COLO829 (cell line): Measurements from ENCODE around the gene TEC.

Experiments
- DNase-seq: peaks from one replicate; pipeline ENCODE4 v3.0.0; 2012; ENCODE audit warnings: low spot score

Gene TEC

DNA sequence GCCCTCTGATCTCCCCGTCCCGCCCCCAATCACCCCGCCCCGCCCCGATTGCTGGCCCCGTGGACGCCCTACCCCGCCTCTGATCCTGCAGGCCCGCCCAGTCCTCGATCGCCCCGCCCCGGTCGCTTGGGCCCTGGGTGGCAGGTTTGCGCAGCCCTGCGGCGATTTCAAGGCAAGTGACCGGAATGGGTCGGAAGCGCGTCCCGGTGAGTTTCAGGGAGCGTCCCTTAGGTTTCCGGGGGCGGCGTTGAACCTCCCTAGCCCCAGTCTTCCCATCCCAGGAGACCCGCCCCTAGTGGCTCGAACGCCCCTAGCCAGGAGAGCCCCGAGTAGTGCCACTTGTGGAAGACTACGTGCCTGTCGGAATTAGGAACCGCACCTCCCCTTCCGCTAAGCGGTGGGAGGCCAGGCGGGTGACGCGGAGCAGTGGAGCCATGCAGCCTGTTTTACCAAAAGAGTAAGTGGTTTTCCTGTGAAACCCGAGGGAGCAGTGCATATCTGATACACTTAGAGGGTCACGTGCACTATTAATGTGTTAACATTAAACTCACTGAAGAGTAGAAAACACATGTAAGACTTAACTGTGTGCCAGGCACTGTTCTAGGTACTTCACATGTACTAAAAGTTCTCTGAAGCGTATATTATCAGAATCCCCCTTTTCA is 354 bp upstream of the TEC start:
- DNase-seq: peak; percentile 89

DNA sequence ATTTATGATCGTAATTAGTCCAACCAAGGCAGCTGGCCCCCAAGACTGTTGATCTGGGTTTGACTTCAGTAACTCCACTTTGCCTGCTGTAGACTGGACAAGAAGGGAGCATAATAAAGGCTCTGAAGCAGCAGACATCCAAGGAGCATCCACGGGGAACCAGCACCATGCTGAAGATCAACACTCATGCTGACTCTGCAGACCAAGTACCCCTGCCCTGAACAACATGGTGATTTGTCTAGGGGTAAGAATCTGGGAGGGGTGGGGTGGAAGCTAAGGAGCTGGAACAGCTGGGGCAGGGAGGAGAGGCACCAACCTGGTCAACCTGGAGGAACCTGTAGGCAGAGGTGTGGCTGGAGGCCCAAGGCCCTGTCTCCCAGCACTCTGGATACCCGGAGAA is 2.1 kb downstream of the TEC start:
- DNase-seq: no peak

DNA sequence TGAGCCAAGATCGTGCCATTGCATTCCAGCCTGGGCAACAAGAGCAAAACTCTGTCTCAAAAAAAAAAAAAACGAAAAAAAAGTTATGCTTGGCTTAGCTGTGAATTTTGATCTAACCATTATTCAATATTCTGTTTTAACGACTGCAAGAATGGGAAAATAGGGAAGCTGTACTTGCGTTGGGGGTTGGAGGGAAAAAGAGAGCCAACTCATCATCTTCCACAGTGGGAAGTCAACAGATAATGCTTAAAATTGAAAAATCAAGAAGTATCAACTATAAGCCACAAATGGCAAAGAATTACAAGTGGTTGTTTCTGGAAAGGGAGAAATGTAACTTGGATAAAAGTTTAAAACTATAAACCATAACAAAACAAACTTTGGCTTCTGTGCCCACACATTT is 2.9 kb downstream of the TEC start:
- DNase-seq: no peak

DNA sequence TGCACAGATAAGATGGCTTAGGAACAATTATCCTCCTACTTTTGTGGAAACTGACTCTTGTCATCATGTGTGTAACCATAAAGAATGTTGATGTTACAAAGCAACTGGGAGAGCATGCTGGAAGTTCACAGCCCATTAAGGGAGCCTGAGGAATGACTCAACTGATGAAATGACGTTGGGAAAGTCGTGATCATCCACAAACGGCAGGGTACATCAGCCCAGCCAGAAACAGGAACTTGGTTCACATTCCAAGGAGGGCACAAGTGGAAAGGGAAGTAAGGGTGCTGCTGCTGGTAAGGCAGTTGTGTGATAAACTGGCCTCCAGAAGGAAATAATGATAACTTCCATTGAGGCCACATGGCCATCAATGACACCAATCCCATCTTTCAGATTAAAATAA is 6.7 kb downstream of the TEC start:
- DNase-seq: no peak

DNA sequence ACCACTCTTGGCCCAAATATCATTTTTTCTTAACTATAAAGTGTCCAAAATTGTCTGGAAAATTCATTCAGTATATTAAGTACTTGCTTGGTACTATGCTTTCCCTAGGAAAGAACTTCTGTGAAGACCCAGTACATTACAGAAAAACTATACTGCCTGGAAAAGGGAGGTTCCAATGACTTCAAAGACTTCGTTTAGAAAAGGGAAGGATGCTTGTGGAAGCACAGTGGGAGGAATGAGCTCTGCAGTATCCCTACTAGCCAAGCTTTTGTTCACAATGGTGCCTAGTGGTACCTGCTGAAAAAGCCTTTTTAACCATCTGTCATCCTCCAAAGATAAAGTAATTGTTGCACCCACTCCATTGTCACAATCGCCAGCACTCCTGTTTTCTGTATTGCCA is 7.2 kb downstream of the TEC start:
- DNase-seq: no peak

DNA sequence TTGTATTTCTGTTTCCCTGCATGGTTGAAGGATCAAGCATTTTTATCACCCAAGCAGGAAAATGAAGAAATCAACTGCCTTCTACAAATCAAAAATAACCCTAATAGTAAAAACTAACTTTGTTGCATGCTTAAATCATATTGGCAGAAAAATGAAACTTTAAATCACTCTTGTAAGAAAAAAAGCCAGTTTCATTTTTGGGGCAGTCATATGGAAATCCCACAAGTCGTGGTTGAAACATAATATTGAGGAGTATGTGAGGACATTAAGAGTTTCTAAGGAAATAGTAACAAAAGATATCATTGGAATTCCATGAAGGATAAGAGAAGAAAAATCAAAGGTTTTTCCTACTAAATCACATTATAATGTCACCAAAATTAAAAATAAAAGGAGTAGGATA is 8.4 kb downstream of the TEC start:
- DNase-seq: no peak

DNA sequence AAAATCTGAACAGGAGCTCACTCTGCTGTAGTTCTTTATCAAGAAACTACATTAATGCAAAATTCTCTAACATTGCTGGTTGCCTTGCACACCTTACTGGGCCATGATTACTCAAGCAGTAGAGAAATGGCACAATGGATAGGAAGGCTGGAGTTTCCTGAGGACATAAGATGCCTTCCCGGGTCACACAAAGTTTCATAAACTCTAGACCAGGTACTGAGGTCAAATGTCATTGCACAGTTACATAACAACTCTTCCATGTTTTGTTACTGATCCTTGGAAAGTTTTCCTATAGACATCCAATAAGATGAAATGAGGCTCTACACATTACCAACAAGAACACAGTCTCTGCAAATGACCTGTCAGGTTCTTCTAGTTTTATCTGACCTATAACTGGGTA is 9.9 kb downstream of the TEC start:
- no peak for DNase-seq

DNA sequence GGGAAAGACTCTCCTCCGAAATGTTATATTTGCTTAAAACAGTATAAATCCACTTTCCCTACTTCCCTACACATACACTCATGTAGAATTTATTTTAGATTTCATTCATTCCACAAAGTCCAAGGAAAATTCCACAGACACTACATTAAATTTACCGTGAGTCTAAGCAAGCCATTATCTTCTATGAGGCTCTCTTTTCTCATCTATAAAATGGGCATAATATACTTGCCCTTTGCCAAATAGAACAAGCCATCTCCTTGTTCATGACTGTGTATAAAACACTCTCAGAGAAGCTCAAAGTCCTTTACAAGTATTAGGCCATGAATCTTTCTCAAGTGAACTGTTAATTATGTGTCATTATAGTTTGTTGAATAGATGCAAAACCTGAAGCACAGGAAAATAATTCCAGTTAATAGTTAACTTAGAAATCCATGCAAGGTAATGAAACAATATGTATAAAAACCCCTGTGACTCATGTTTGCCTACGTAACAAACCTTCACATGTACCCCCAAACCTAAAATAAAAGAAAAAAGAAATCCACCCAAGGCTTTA is 10.7 kb downstream of the TEC start:
- no peak for DNase-seq

DNA sequence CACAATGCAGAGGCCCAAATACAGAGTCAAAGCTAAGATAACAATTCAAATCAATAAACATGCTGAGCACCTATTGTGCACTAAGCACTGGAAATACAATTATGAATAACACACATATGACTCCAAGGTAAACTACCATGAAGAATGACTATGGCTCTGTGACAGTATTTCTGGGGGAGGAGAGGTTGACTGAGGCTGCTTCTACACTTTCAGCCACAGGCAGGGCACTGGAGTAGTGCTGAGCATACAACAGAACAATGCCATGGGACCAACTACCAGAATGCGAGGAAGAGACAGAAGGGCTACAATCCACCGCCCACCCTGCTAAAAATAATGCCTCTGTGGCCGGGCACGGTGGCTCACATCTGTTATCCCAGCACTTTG is 13.7 kb downstream of the TEC start:
- DNase-seq: no peak

DNA sequence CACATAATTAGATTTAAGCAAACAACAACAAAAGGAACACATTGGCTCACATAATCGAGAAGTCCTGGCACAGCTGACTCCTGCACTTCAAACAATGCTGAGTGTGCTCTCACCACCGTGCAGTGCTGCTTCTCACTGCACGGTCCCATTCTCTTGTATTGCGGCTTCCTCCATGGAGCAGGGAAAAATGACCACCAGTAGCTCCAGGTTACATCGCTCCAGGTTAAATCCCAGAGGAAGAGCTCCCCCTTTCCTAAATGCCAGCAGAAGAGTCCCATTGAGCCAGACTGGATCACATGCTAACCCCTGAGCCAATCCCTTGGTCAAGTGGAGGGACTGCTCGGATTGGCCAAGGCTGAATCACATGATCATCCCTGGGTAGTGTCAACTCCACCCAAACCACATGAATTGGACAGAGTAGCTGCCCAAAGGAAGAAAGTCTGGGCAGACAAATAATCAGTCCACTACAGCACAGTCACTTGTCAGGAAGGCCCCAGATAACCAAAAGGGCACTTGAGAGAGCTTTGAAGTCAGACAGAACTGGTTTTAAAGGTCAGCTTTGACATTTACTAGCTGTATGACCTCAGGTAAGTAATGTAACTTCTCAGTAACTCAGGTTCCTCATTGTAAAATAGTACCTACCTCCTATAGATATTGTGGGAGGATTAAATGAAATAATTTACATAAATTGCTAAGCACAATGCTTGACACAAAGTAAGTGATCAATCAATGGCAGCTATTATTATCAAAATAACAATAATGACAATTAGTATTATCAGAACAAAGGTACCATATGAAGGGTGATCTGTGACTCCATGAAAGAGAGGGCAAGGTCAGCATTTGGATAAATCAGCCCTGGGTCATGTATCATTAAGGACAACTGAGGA is 14.3 kb downstream of the TEC start:
- DNase-seq: no peak

DNA sequence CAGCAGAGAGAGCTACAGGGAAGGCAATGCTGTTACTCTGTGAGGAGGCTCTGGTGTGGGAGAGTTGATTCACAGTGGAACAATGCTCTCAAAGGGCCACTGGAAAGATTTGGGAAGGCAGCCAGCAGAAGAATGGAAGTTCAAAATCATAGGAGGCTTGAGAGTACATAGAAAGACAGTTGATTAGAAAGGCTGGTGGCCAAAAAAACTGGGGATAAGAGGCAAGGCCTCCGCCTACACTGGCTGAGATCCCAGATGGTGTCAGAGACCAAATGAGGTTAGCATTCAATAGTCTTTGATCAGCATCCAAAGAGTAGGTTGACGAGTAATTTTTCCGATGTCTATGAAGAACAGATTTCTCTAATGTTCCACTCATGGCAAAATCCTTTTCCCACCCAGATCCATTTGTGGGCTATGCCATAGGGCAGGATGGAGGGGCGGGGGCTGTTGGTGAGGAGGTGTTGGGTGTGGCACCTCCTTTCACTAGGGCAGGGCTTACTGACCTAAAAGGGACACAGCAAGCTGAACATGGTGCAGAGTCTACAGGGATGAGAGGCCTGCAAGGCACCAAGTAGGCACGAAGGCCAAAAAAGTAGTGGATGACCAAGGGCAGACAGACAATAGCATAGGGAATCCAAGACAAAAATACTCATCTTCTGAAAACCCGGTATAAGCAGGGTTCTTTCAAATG is 15.1 kb downstream of the TEC start:
- no peak for DNase-seq

DNA sequence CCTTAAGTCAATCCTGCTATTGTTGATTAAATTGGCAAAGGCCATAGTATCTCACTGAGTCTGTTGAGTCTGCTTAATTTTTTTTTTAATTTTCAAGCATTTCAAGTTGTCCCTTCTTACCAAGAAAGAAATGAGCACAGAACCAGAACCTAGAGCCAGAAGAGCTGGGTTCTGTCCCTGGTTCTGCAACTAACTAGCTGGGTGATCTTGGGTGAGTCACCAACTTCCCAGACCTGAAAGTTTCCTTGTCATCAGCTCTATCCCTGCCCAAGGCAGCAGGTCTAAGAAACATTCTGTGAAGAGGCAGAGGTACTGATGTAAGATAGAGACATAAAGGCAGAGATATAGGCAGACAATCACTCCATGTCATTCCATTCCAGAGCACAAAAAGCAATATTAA is 17.3 kb downstream of the TEC start:
- DNase-seq: no peak

DNA sequence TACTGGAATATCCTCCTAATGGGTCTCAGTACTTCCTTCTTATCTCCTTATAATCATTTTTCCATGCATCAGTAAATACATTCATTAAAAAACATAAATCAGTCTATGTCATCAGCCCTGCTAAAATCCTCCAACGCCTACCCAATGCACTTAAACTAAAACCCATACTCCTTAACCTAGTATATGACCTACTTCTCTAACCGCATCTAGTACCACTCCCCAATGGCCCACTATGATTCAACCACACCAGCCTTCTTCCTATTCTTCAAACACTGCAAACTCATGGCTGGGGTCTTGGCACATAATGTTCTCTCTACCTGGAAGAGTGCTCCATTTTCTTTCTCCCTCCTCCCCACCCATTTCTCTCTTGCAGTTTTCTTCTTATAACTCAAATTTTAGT is 18.7 kb downstream of the TEC start:
- DNase-seq: no peak

DNA sequence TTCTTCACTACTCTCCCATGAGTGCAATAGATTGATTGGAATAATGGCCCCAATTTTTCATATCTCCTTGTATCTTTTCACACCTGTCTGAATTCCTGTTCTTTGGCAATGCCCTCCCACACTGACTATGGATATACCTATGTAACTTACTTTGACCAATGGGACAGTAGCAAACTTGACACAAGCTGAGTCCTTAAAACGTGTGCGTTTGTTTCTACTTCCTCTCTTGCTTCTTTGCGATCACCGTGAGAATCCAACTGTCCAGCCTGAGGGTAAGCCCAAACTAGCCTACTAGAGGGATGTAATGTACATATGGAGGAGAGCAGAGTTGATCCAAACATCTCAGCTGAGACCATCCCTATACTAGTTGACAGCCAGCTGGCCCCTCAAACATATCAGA is 19.3 kb downstream of the TEC start:
- DNase-seq: no peak

DNA sequence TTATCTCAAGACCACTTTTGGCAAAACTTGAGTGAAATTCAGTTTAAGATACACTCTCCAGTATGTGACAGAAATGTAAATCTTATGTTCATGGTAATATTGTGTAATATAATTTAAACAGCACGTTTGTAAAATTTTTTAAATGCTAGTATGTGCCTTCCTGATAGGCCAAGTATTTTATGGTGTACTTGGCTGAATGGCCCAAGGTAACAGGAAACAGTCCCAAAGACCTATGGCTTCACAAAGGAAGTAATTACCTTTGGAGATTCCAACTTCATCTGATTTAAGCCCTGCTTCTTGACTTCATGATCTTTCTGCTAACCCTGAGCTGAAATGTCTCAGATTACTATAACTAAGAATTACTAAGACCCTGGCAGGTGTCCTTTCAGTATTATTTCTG is 20.3 kb downstream of the TEC start:
- DNase-seq: no peak

DNA sequence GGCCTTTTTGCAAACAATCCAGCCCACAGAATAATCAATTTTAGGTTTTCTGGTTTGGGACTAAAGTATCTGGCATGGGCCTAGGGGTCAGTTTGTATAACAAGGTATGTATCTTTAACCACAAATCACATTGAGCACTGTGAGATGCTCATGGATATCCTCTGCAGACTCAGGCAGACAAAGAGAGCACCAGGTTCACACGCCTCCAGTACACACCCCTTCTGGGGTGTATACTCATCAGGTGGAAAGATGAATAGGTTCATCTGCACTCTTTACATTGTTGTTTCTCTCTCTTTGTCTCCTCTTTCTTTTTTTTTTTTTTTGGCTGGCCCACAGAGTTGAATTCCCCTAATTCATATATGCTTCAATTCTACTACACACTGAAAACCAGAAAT is 21.1 kb downstream of the TEC start:
- no peak for DNase-seq

DNA sequence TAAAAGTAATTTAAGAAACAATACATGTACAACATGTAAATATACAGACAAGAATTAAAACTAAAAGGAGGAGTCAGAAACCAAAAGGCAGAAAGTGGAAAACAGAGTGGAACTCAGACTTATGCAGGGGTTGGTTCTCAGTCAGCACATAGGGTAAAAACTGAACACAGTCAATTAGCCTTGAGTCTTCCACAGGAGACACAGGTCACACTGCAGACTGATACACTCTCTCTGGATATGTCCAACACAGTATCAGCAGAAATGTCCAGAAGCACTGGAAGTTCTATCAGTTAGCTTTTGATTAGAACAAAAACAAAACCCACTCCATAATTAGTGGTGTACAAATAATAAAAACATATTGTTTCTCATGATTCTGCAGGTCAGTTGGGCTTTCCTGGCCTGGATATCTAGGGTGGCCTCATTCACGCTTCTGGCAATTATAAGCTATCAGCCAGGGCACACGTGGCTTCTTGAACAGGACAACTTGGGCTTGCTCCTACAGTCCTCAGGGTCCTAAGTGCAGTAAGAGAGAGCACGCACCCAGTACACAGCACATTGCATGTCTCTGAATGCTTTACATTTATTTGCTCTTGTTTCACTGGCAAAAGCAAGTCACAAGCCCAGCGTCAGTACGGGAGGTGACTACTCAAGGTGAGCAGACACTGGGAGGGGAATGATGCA is 21.6 kb downstream of the TEC start:
- DNase-seq: no peak

DNA sequence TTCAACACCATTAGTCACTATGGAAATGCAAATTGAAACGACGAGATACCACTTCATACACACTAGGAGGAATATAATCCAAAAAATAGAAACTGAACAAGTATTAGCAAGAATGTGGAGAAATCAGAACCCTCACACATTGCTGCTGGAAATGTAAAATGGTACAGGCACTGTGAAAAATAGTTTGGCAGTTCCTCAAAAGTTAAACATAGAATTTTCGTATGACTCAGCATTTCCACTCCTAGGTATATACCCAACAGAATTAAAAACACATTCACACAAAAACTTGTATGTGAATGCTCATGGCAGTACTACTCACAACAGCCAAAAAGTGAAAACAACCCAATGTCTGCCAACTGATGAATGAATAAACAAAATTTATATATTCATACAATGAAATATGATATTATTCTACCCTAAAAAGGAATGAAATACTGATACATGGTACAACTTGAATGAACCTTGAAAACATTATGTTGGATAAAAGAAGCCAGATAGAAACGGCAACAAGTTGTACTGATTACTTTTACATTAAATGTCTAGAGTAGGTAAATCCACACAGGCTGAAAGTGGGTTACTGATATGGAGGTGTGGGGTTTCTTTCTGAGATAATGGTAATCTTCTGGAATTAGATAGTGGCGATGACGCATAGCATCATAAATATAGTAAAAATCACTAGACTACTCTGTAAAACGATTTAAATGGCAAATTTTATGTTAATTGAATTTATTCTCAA is 22.3 kb downstream of the TEC start:
- no peak for DNase-seq

DNA sequence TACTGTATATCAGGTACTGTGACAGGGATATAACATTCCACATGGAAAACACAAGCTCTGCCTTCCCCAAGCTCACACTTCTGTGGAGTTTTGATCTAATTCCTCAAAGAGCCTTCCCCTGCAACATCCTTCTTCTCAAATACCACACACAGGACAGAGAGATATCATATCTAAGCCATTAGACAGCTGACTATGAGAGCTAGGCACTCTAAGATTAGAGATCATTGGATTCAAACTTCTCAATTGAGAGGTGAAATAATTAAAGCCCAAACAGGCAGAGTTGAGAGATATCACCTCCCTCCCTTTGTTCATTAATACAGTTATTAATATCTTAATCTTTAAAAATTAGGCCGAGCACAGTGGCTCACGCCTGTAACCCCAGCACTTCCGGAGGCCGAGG is 25.0 kb downstream of the TEC start:
- DNase-seq: no peak

DNA sequence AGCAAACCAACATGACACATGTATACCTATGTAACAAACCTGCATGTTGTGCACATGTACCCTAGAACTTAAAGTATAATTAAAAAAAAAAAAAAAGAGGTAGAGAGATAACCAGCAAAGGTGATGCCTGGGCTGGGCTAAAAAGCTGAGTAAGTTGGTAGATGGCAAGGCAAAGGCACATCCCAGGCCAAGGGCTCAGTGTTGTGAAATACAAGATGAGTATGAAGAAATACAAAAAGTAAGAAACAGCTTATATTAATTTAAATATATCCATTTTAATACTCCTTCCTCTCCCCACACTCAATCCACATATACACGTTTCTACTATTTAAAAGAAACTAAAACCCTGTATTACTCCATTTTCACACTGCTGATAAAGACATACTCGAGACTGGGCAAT is 25.8 kb downstream of the TEC start:
- DNase-seq: no peak

DNA sequence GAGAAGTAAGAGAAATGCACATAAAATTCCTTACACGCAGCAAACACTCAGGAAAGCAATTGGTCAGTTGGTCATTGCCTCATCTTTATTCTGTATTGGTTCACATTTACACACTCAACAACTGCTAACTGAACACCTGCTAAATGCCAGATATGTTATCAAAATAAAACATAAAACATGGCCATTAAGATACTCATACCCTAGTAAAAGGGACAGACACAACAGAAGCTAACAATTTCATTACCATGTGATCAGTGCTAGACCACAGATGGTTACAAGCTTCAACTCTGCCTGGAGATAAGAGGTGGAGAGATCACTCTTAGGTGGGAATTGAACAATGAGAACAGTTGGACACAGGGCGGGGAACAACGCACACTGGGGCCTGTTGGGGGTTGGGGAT is 26.2 kb downstream of the TEC start:
- no peak for DNase-seq
